HG03066 (cell line): Measurements from ENCODE around the gene CERKL.

Experiments
- ATAC-seq: cut with Tn5 transposase; IDR thresholded peaks from one replicate; pipeline ENCODE4 v1.9.1; 2021; ENCODE audit warnings: low read depth; ENCODE audit not compliant: unreplicated experiment

The CERKL gene

DNA sequence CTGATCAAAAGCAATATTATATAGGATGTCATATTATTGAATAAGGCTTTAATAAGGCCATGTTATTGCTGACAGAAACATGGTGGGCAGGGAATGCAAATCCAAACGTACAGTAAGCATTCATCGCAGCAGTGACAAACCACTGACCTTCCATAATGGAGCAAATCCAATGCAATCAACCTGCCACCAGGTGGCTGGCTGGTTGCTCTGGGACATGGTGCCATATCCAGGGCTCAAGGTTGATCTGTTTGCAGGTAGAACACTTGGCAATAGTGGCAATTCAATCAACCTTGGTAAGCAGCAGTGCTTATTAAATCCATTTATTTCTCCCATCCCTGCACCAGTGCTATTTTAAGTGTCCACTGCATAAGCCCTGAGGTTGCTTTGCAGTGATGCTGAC is 75.4 kb downstream of the CERKL start:
- no peak for ATAC-seq

DNA sequence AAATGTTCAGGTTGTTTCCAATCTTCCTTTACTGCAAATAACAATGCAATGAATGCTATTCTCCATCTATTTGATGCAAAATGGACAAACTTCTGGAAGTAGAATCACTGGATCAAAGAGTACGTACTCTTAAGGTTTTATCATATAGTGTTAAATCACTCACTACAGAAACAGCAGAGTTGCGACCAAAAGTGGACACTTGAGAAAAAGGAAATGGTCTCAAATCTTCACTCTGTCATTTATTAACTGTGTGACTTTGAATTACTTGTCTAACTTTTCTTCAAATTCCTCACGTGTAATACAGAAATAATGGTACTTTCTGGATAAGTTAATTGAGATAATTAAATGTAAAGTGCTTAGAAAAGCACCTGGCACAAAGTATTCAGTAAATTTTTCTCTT is 78.1 kb downstream of the CERKL start:
- peak; percentile 45 for ATAC-seq

DNA sequence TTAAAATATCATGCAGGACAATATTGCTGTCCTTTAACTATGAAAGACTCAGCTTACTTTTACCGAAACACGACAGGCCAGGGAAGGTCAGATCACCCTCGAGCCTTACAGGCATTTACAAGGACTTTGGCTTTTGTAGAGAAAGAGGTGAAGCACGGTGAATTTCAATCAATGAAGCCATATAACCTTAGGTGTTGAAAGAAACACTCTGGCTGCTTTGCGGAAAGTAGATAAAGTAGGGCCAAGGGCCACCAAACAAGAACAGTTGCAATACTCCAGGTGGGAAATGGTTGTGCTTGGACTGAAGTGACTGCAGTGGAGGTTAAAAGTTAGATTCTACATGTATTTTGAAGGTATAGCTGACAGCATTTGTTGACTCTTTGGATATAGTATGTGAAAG is 80.5 kb downstream of the CERKL start:
- no peak for ATAC-seq

DNA sequence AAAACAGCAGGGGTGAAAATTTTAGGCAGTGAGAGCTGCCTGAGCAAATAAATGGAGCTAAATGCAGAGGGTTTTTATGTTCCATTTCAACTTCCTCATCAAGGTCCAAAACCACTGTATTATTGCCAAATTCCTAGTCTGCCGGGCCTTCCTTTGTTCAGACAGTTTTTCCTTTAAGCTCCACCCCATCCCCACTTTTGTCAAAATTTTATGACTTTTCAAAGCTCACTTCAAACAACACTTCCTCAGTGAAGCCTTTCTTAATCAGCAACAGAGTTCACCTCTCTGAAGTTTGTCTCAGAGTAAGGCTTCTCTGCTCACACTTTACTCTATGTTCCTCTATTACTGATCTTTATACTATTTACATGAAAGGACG is 81.3 kb downstream of the CERKL start:
- no peak for ATAC-seq

DNA sequence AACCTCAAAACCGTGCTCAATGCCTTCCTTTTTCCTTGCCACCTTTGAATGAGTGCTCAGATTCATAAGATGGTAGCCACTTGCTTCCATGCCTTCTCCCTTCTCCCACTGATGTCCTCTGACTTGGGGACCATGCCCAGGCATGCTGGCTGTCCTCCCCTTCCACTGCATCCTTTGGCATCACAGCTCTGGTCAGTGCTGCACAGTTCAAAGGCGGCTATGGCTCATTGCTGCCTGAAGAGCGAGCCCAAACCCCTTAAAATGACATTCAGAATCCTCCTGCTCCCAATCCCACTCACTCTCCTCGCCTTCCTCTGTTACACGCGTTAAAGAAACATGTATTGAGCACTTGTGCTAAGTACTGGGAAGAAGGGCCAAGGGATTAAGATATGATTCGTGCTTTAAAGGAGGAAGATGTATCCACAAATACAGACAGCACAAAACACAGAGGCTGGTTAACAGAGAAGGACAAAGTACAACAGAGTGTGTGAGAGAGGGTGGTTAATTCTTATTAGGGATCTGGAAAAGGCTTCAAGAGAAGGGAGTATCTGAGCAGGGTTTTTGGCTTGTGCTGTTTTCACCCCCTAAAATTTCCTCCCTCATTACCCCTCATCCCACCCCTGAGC is 81.8 kb downstream of the CERKL start:
- no peak for ATAC-seq

DNA sequence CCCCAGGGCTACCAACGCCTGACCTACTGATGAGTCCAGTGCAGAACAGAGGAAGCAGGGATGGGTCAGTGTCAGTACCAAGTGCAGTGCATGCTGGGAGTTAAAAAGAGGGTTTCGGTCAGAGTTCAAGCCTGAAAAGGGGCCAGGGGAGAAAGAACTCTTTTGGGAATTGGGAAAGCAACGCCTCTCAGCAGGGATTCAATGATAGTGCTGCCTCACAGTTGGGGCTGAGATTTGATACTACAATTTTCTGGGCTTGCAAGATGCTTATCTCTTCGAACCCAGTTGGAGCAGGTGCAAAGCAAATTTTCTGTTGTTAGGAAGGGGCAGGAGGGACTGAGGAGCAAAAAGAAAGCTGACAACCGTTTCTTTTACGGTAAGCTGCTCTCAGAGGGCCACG is 82.6 kb downstream of the CERKL start:
- no peak for ATAC-seq

DNA sequence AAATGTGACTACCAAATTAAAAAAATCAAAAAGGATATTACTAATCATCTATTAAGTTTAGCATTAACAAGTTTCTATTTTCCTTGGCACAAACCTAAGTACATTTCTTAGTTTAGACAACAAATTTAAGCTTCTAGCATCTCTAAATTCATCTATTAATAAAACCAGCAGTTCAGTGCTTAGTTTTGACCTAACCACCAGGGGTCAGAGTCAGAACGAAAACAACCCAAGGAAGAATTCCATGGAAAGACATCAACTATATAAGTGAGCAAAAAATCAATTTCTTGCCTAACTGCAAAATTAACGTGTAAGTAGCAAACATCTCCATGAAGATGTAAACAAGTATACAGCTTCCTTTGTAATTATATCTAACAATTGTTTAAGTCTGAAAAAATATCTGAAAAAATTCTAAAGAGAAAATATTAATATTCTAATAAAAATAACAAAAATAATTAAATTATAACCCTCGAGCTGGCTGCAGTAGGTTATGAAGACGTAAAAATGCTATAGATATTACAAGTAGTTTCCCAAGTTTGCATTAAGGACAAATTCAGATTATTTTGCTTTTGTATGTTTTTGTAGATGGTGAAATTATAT is 83.7 kb downstream of the CERKL start:
- no peak for ATAC-seq

DNA sequence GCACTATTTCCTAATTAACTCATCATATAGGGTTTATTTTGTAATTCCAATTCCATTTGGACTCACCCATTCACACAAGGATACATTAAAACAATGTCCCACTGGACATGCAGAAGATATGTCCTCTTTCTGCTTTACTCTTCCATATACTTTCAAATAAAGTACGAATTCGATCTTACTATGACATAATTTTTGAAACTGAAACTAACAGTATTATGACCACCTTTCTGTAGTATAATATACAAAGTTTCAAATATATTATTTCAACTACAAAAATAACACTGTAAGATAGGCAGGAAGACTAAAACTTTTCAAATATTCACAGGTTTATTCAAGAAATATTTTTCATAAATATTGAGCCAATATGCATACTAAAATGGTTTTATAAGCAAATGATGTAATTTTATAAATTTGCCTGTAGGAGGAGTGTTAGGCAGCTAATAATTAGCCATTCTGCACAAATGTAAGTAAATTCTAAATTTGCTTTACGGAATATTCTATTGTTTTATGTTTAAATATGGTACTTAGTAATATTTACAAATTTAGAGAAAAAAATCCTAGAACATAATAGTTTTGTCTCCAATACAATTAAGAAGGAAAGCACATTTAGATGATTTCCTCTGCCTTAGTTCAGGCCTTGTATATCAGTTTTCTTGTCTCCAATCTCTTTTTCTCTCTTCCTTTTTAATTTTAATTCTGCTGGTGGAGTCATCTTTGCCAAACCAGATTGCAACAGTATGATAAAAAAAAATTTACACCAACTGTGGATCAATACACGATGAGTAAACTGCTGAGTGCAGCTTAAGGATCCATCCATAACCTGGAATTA is 85.9 kb downstream of the CERKL start:
- no peak for ATAC-seq

DNA sequence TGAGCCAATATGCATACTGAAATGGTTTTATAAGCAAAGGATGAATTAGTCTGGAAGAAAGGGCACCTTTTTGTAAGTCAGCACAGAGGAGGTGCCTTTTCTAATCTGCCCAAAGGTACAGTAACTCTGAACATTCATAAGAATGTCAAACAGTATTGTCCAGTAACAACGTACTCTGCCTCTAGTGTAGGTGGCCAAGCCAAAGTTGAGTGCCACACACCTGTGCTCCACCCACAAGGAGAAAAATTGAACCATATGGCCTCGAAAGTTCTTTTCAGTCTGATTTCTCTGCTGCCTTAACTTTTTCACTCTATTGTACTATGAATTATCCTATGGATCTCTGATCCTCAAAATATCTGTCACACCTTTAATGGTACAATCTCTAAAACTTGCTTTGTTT is 86.8 kb downstream of the CERKL start:
- ATAC-seq: no peak

DNA sequence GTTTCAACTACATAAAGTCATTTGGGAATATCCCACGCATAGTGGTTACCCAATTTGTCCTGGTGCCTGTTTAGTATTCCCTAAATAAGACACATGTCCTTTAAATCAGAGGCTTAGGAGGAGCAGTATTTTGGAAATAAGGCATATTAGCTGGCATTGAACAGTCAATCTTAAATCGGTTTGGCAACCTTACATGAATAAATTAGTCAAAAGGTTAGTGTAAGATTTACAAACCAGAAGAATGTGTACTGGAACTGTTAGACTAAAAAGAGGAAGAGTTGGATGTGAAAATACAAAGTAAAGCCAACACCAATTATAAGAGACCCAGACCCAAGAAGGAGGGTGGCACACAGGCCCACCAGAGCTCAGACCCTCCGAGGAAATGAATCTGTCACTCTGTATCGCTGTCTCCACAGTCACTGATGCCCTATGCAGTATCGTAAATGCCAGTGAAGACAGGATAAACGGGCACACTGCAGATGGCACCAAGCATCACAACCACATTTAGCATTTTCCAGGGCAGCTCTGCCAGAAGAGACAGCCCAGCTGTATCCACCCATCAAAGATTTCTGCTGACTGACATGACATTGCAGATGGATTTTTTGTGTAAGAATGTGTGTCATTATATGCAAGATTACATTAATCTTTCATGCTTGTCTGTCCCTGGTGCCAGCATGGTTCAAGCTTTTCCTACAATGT is 90.4 kb downstream of the CERKL start:
- no peak for ATAC-seq

DNA sequence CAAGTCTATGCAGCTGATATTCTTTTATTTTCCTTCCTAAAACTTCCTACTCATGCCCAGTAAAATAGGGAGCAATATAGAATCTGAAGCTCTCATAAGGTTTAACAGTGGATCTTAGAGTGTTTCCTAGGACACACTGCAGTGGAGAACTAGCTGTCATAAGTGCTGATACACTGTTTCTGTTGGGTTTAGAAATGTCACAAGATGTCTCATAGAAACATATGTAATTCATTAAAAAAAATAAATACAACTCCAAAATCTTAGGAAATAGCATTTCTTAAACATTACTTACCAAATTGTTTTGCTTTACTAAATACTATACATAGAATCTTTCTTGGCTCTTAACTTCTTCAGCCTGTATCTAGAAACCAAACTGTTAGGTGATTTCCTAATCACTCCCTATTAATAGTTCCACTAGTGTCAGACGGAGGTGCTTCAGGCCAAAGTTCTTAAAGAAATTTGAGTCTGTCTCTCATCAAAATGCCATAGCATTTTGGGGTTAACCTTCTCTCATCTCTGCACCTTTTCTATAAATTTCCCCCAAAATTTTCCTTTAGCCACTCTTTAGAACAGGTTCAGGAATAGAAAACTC is 93.7 kb downstream of the CERKL start:
- ATAC-seq: no peak

DNA sequence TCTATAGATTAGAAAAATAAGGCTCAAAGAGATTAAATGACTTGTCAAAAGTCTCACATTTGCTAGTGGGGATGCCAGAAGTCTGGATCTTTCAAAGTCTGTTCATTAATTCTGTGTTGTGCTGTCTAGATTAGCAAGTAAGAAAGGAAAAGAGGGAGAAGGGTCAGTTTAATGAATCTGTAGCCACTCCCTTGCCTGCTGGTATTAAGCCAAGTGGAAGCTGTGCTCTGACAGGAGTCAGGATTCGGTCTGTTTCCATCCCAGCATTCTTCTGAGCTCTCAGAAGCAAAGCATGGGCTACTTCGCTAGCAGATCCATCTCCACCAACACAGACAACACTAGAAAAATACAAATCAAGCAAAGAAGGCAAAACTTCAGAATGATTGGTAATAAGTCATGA is 98.5 kb downstream of the CERKL start:
- no peak for ATAC-seq

DNA sequence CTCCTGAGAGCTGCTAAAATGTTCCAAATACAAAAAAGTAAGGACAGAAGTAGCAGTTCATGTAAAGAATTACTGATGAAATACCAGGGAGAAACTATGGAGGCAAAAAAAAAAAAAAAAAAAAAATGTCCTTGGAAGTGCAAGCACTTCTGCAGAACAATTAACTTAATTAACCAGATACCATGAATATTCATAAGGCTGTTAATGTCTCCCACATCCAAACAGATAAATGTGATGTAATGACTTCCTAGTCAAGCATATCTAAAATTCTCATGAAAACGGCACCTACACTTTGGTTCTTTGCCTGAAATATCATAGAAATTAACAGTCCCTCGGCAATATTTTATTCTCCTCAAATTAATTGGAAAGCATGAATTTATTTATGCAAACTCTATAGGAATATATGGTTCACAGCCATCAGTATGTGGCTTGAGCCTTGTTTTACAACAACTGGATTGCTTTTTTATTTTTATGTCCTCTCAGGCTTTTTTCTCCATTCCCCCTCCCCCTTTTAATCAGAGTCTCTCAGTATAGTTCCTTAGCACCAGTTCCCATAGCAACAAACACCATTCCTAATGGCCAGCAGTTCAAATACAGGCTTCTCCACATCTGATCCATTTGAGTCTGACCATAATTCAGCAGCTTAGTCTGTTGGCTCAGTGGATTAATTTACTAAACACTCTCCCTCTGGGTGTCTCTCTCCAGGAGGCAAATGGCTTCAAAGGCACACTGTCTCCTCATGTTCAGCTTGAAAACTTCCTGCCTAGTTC is 102.7 kb downstream of the CERKL start:
- no peak for ATAC-seq

DNA sequence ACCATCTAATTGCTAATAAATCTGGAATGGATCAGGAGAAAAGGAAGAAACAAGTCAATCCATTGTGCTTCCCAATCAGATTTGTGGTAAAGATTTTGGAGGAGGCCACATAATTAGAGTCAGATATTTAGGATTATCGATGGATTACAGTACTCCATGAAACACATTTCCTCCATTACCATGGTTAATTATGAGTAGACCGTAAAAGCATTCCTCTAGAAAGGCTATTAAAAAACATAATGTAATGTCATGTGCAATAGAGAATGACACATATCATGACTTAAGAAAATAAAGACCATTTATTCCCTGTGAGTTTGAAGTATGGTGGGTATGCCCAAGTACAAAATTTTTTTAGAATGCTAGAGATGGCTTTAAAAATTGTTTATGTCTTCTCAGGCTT is 103.7 kb downstream of the CERKL start:
- ATAC-seq: no peak

DNA sequence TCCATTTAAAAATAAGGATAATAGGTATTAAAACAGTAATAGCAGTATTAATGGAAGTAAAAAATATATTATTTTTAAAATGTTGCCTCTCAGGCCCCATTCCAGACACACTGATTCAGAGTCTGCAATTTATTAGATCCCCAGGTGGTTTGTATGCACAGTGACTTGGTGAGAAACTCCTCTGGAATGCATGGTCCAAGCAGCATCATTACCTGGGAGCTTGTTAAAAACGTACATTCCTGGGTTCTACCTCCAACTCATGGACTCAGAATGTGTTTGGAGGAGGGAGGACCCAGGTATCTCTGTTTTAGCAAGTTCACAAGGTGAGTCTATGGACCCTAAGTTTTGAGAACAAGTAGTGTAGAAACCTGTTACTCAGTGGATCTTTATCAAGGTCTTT is 104.1 kb downstream of the CERKL start:
- ATAC-seq: no peak

DNA sequence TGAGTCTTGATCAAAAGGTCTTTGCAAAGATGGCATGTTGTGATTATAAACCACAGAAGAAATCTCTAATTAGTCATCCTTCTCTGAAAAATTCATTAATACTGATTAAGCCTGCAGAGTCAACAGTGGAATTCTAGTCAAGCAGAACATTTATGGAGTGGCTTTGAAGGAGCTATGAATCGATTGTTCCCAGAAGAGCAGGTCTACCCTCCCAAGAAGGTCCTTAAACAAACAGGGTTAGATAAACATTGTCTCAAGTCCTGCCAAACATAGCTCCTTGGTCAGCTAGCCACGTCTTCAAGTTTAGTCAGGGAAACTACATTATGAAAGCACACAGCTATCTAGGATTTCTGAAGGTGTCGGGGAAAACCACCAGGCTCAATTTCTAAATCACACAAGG is 110.8 kb downstream of the CERKL start:
- ATAC-seq: no peak

DNA sequence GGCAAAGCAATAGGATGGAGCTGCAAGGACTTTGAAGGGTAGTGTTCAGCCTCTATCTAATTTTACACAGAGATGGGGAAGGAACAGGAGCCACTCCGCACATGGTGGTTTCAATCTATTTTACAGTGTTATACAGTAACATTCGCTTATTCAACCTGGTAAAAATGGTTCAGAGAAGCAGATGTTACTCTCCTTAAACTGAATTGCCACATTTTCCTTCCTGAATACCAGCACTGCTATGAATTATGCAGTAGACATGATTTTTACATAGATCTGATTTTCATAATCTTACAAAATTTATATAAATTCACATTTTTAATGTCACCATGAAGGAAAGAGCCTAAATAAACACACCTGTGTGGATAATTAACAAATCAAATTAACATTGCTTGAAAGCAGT is 114.7 kb downstream of the CERKL start:
- no peak for ATAC-seq

DNA sequence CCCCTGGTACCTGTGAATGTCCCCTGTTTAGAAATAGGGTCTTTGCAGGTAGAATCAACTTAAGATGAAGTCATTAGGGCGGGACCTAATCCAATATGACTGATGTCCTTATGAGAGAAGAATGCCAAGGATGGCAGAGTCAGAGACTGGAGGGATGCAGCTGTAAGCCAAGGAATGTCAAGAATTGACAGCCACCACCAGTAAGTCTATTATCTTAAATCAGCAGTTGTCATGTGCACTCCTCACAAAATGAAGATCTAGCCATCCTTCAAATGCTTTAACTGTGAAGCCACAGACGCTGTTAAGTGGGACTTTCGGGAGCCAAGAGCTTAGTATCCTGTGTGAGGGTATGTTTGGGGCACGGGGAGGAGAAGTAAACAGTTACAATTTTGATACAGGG is 116.5 kb downstream of the CERKL start:
- ATAC-seq: no peak

DNA sequence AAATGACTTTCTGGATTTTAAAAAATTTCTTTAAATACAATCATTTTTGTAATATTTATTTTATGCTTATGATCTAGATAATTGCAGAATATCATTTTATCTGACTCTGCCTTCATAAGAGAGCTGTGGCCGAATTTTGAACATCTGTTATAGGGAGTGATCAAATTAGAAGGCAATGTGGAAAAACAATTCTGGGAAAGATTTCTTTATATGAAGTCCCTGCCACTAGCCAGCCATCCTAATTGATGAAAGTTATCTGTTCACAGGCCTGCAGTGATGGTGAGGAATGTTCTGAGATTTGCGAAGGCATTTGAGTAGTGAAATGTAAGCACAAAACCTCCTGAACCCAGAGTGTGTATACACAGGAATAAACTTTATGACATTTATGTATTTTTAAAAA is 120.2 kb downstream of the CERKL start:
- no peak for ATAC-seq

DNA sequence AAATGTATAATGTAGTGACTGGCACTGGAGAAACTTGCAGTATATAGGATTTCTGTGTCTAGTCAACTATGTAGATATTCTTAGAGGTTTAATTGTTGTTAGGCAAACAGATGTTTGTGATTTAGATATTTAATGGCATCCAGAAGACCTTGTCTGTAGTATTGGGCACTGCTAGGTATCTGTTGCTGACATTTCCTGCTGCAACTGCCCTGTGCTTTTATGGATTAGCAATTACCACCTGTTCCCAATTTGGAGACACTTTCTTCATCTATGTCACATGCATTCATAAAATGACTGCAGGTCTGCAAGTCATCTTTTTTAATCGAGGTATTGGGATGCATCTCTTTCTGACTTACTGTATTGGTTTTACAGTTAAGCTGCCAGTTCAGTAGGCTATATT is 128.5 kb downstream of the CERKL start:
- no peak for ATAC-seq
